Endothelial cell of umbilical vein (primary cell): Measurements from ENCODE around the gene LONRF3. TPM values are rescaled to one million over a fixed set of nuclear protein-coding genes. Genes with fewer than 3 reads are reported as not detected.

Experiments
- BruUV-seq: library from RNA; stranded (reverse); fragments of 400-500 nt; replicated peaks from 2 replicates; lab custom pipeline; 2021; lab: Mats Ljungman, UMichigan
- CTCF ChIA-PET: fragments of 300-600, 350-600 bp; sonication (Branson Sonifier 250); formaldehyde crosslinking; loops from one replicate; lab custom pipeline; 2021; ENCODE audit warnings: antibody characterized with exemption, inconsistent platforms; lab: Charles Lee
- POLR2A ChIA-PET: fragments of 300-600, 350-600 bp; sonication (Branson Sonifier 250); formaldehyde crosslinking; loops from one replicate; lab custom pipeline; 2021; ENCODE audit warnings: antibody characterized with exemption, inconsistent platforms; lab: Charles Lee
- DNase-seq: peaks from one replicate; pipeline ENCODE4 v3.0.0-alpha.2; 2011; ENCODE audit warnings: low read depth, low spot score
- FAIRE-seq: peaks from 2 replicates; lab custom pipeline; 2011; peaks lifted over from hg19 to GRCh38; lab: Jason Lieb, UNC
- H2AFZ ChIP-seq: 2 replicates; pipeline ENCODE4 v1.6.0; 2012; ENCODE audit warnings: low read depth, low read length, control low read depth, inconsistent platforms
- H3K27ac ChIP-seq: 2 replicates; pipeline ENCODE4 v1.5.1; 2011; ENCODE audit warnings: low read depth, mild to moderate bottlenecking, control low read depth, low read length, moderate library complexity; ENCODE audit not compliant: insufficient read depth
- H3K27me3 ChIP-seq, 2 experiments: 2 replicates each; pipeline versions ENCODE4 v1.6.0 to v1.6.1; 2011; ENCODE audit warnings: low read length in 2 of 2, mixed read lengths in 1 of 2; ENCODE audit not compliant: control insufficient read depth in 2 of 2, insufficient read depth in 2 of 2
- H3K36me3 ChIP-seq, 2 experiments: 2 replicates in 1 of 2; 3 replicates in 1 of 2; pipeline ENCODE4 v1.5.1; 2011; ENCODE audit warnings: low read length in 2 of 2, mild to moderate bottlenecking in 1 of 2, moderate library complexity in 1 of 2; ENCODE audit not compliant: control insufficient read depth in 2 of 2, insufficient read depth in 2 of 2; ENCODE audit errors: extremely low read depth in 1 of 2
- H3K4me1 ChIP-seq: 3 replicates; pipeline ENCODE4 v1.5.1; 2011; ENCODE audit warnings: mild to moderate bottlenecking, low read length; ENCODE audit not compliant: control insufficient read depth, insufficient read depth; ENCODE audit errors: extremely low read depth
- H3K4me2 ChIP-seq: 2 replicates; pipeline ENCODE4 v1.6.1; 2011; ENCODE audit warnings: low read length, control low read depth, mixed read lengths; ENCODE audit not compliant: insufficient read depth
- H3K4me3 ChIP-seq, 3 experiments: fragments of 200-600 bp in 1 of 3; sonication (generic), shearing (Covaris generic) in 1 of 3; replicated peaks in 1 of 3; 2 replicates each; pipeline ENCODE4 v1.5.1; 2011 to 2016; ENCODE audit warnings: control low read depth in 3 of 3, low read length in 3 of 3, mild to moderate bottlenecking in 2 of 3, inconsistent platforms in 1 of 3, low read depth in 1 of 3, moderate library complexity in 1 of 3; ENCODE audit not compliant: insufficient read depth in 1 of 3
- H3K79me2 ChIP-seq: 2 replicates; pipeline ENCODE4 v1.6.0; 2012; ENCODE audit warnings: low read length, inconsistent platforms; ENCODE audit not compliant: control insufficient read depth, insufficient read depth
- H3K9ac ChIP-seq: replicated peaks from 2 replicates; pipeline ENCODE3; 2011; ENCODE audit warnings: low read length, control low read depth; ENCODE audit not compliant: insufficient read depth; ENCODE audit errors: extremely low read depth
- H3K9me1 ChIP-seq: replicated peaks from 3 replicates; pipeline ENCODE4 v1.6.0; 2011; ENCODE audit warnings: mild to moderate bottlenecking, low read length; ENCODE audit not compliant: control insufficient read depth, insufficient read depth; ENCODE audit errors: extremely low read depth
- H3K9me3 ChIP-seq: replicated peaks from 2 replicates; pipeline ENCODE4 v1.5.1; 2012; ENCODE audit warnings: low read length, inconsistent platforms; ENCODE audit not compliant: control insufficient read depth, insufficient read depth
- H4K20me1 ChIP-seq: replicated peaks from 2 replicates; pipeline ENCODE3; 2011; ENCODE audit warnings: mild to moderate bottlenecking, low read length; ENCODE audit not compliant: control insufficient read depth, insufficient read depth; ENCODE audit errors: extremely low read depth
- CTCF ChIP-seq, 2 donors: IDR thresholded peaks; 1 replicate in 1 of 2; 2 replicates in 1 of 2; pipeline ENCODE4 v1.5.1; 2011; ENCODE audit warnings: low read length in 2 of 2, mild to moderate bottlenecking in 2 of 2, moderate library complexity in 2 of 2, control low read depth in 1 of 2, inconsistent platforms in 1 of 2, low read depth in 1 of 2; ENCODE audit not compliant: insufficient read depth in 1 of 2; ENCODE audit errors: extremely low read depth in 1 of 2
- EZH2 ChIP-seq: IDR thresholded peaks from 2 replicates; pipeline ENCODE4 v1.6.1; 2012; ENCODE audit warnings: borderline replicate concordance, low read depth, mild to moderate bottlenecking, moderate library complexity, low read length, inconsistent platforms; ENCODE audit not compliant: severe bottlenecking
- FOS ChIP-seq: IDR thresholded peaks from 2 replicates; pipeline ENCODE4 v1.6.1; 2011; ENCODE audit warnings: mild to moderate bottlenecking, low read length, moderate library complexity, borderline replicate concordance; ENCODE audit not compliant: insufficient read depth
- GATA2 ChIP-seq: IDR thresholded peaks from 2 replicates; pipeline ENCODE4 v1.7.0; 2011; ENCODE audit warnings: low read depth, mild to moderate bottlenecking, moderate library complexity, mixed read lengths, low read length; ENCODE audit not compliant: insufficient read length, insufficient read depth
- JUN ChIP-seq: IDR thresholded peaks from 2 replicates; pipeline ENCODE4 v1.6.1; 2011; ENCODE audit warnings: borderline replicate concordance, low read depth; ENCODE audit not compliant: insufficient read length, insufficient read depth
- MAX ChIP-seq: IDR thresholded peaks from 2 replicates; pipeline ENCODE4 v1.6.1; 2011; ENCODE audit not compliant: insufficient read depth, insufficient read length
- MYC ChIP-seq: IDR thresholded peaks from one replicate; pipeline ENCODE4 v1.6.1; 2011; ENCODE audit warnings: mild to moderate bottlenecking, low read depth, low read length
- POLR2A ChIP-seq: IDR thresholded peaks from 2 replicates; pipeline ENCODE4 v1.6.1; 2012; ENCODE audit warnings: low read depth, mild to moderate bottlenecking, control low read depth, low read length
- POLR2AphosphoS5 ChIP-seq: IDR thresholded peaks from 2 replicates; pipeline ENCODE4 v1.6.1; 2012; ENCODE audit warnings: low read depth, mild to moderate bottlenecking, control low read depth, low read length, moderate library complexity; ENCODE audit not compliant: insufficient read depth
- dilution Hi-C: fragments of 300-500 bp; cut with MboI; formaldehyde crosslinking; loops from one replicate; pipeline ENCODE4 v1.15.0; 2019; ENCODE audit warnings: low sequenced_read_pairs; ENCODE audit not compliant: extremely low pct_ligation_motif_present
- intact Hi-C: fragments of 100-400 bp; cut with micrococcal nuclease; formaldehyde crosslinking; loops from one replicate; pipeline ENCODE4 v1.10.0; 2022
- polyA plus RNA-seq, 4 experiments: library from polyadenylated mRNA; depleted of rRNA in 3 of 4; stranded (reverse) in 3 of 4; unstranded in 1 of 4; fragments of >200 nt; gene quantifications; 2 replicates each; pipeline versions ENCODE4 v1.2.1 to v1.2.3, GENCODE V29; 2011 to 2012; ENCODE audit warnings: missing spikeins in 1 of 4
- total RNA-seq: library from RNA; stranded (reverse); gene quantifications from 2 replicates; pipeline ENCODE4 v1.2.3, GENCODE V29; 2021

LONRF3 gene
- total and polyA plus RNA-seq, 2 donors (not counting 3 experiments of a cell fraction or from before 2014, with no cell fraction given), result 4.4 to 13.3 TPM

- no peak overlapping the region for H2AFZ ChIP-seq
- no peaks in the 10 kb centered on the region for H4K20me1 ChIP-seq
- no TSS peak for BruUV-seq
- H3K36me3 ChIP-seq, result no peaks in the 10 kb centered on the region
- H3K9ac ChIP-seq, result no peak overlapping the region
- intact Hi-C loops (loop anchor here (2.0 kb wide), 1 partner anchor 26 kb away; no protein-coding TSS in a partner anchor), dilution Hi-C loops (no loop called here)
- no peak overlapping the region for H3K4me3 ChIP-seq
- no peaks in the 10 kb centered on the region for H3K79me2 ChIP-seq
- peak; percentile 95 for TF ChIP-seq FOS
- no peak for TF ChIP-seq MAX
- peak; percentile 88 for TF ChIP-seq JUN
- TF ChIP-seq POLR2A, result no peak
- no peak for TF ChIP-seq EZH2
- no peak for TF ChIP-seq MYC
- no peak for TF ChIP-seq POLR2AphosphoS5
- TF ChIP-seq CTCF (IDR thresholded peaks at IDR 0.05; ENCODE audit: extremely low read depth in 1 of 2, insufficient read depth in 1 of 2, low read depth in 1 of 2, low read length in 2 of 2), result no peak
- TF ChIP-seq GATA2, result peak; percentile 49
- peaks cover 20% of the 10 kb centered on the region for H3K4me1 ChIP-seq
- peak overlapping the region; percentile 43 for H3K27ac ChIP-seq
- peak overlapping the region; percentile 39 for H3K4me2 ChIP-seq
- ChIA-PET POLR2A (interaction anchor here (1.0 kb wide), 1 partner anchor 26 kb away, joined by 4 read pairs; no protein-coding TSS in a partner anchor), CTCF (interaction anchor here (0.6 to 1.1 kb wide), 5 partner anchors 16 to 202 kb away, joined by 3 read pairs; no protein-coding TSS in a partner anchor)
- no peaks in the 10 kb centered on the region for H3K9me1 ChIP-seq
- no peaks in the 10 kb centered on the region for H3K9me3 ChIP-seq
- peak; percentile 88 for FAIRE-seq
- peak; percentile 90 for DNase-seq
- no peaks in the 10 kb centered on the region for H3K27me3 ChIP-seq
These were observed 66.8 kb downstream of the LONRF3 start for GRCh38 chrX:119041175-119041574.
